ENCODE measurements around the gene BACE1.

The BACE1 gene

GRCh38 chr11:117305145-117305544, 10.9 kb downstream of the BACE1 start:
- DNase-seq: no peak

GRCh38 chr11:117303646-117304315, 12.3 kb downstream of the BACE1 start:
- no peak for DNase-seq

- no peak for DNase-seq
Measured at GRCh38 chr11:117303101-117303500, 13.0 kb downstream of the BACE1 start.

GRCh38 chr11:117302228-117302627, 13.8 kb downstream of the BACE1 start:
- no peak for DNase-seq

GRCh38 chr11:117300773-117301172, 15.3 kb downstream of the BACE1 start:
- no peak for DNase-seq

GRCh38 chr11:117300283-117300663, 15.8 kb downstream of the BACE1 start:
- no peak for DNase-seq

GRCh38 chr11:117299351-117300282, 16.4 kb downstream of the BACE1 start:
- no peak for DNase-seq

- no peak for DNase-seq
Measured at GRCh38 chr11:117298195-117298594, 17.9 kb downstream of the BACE1 start.

- DNase-seq: no peak
Measured at GRCh38 chr11:117296881-117297280, 19.2 kb downstream of the BACE1 start.

GRCh38 chr11:117295438-117296137, 20.5 kb downstream of the BACE1 start:
- DNase-seq: no peak

GRCh38 chr11:117292616-117293015, 23.4 kb downstream of the BACE1 start:
- DNase-seq: no peak

- no peak for DNase-seq
Measured at GRCh38 chr11:117290809-117291396, 25.2 kb downstream of the BACE1 start, which contains the start of gene BACE1-AS. Gene BACE1-AS (plus strand): TSS chr11:117291346.

- DNase-seq: no peak
Measured at GRCh38 chr11:117289795-117290194, 26.3 kb downstream of the BACE1 start.

- DNase-seq: no peak
Measured at GRCh38 chr11:117287668-117288067, 28.4 kb downstream of the BACE1 start.

- DNase-seq: no peak
Measured at GRCh38 chr11:117286588-117286987, 29.5 kb downstream of the BACE1 start.

- no peak for DNase-seq
Measured at GRCh38 chr11:117284053-117284452, 32.0 kb downstream of the BACE1 start.

- no peak for DNase-seq
Measured at GRCh38 chr11:117282956-117283355, 33.1 kb downstream of the BACE1 start.

- no peak for DNase-seq
Measured at GRCh38 chr11:117281869-117282268, 34.2 kb downstream of the BACE1 start.

GRCh38 chr11:117281159-117281558, 34.9 kb downstream of the BACE1 start:
- no peak for DNase-seq

- no peak for DNase-seq
Measured at GRCh38 chr11:117279711-117280376, 36.2 kb downstream of the BACE1 start.

GRCh38 chr11:117278347-117278746, 37.7 kb downstream of the BACE1 start:
- DNase-seq: no peak

GRCh38 chr11:117273550-117274289, 42.3 kb downstream of the BACE1 start:
- DNase-seq: no peak

All from activated CD4-positive, alpha-beta T cell treated with anti-CD3 and anti-CD28 coated beads, Interleukin-2, amount 50 U/mL, for 1 hour (primary cell).